ENCODE data around the gene GABRG3. TPM values are rescaled to one million over a fixed set of nuclear protein-coding genes. Genes with fewer than 3 reads are reported as not detected.

GABRG3 gene
- total and polyA plus RNA-seq, 10 of the 15 experiments (the other 5 are each of a cell fraction or from before 2014, with no cell fraction given): 0.15 TPM; not detected in 9

GRCh38 chr15:27459836-27460235, 488.9 kb downstream of the GABRG3 start:
- no peak overlapping the region for H2AFZ ChIP-seq (ENCODE audit: control insufficient read depth, low read depth, low read length)
- no peak overlapping the region for H3K9ac ChIP-seq (ENCODE audit: control insufficient read depth, insufficient read depth, low read length)
- H3K4me2 ChIP-seq (ENCODE audit: control insufficient read depth, insufficient read depth): no peak overlapping the region
- no peak overlapping the region for H3K27ac ChIP-seq (ENCODE audit: control insufficient read depth, insufficient read depth)
- ATAC-seq (no peak), FAIRE-seq (no peak), DNase-seq (ENCODE audit: low read depth, low spot score) (no peak)
- WGBS (ENCODE audit: insufficient coverage, insufficient replicate concordance, low lambda C conversion rate, missing lambda C conversion rate): 6% methylated on average over 4 of the region's 4 CpGs
- RAD21 ChIA-PET (ENCODE audit: unreplicated experiment): no interaction called here
- H3K79me2 ChIP-seq (ENCODE audit: control insufficient read depth, insufficient read depth, low read length): no peaks in the 10 kb centered on the region
- no peaks in the 10 kb centered on the region; the same call in 2 of the 3 replicates for H3K9me3 ChIP-seq (replicated peaks; ENCODE audit: control insufficient read depth, insufficient read depth, low read length)
- intact Hi-C loops (cut with micrococcal nuclease; ENCODE audit: unreplicated experiment) (no loop called here), in situ Hi-C loops (cut with MboI) (loop anchor here (10.0 kb wide), 1 partner anchor 65 kb away; no protein-coding TSS in a partner anchor)
- CTCF ChIA-PET: no interaction called here
- SMC1A ChIA-PET (ENCODE audit: uncharacterized antibody, unreplicated experiment): no interaction called here
- no TSS peak for BruUV-seq (replicated peaks)
- POLR2A ChIA-PET: no interaction called here
- no peaks in the 10 kb centered on the region for H3K36me3 ChIP-seq (ENCODE audit: control insufficient read depth in 2 of 2, insufficient read depth in 2 of 2, low read length in 1 of 2)
- H3K4me3 ChIP-seq: no peak overlapping the region
- H3K4me1 ChIP-seq (ENCODE audit: control insufficient read depth, insufficient read depth, low read length): no peaks in the 10 kb centered on the region
- no peaks in the 10 kb centered on the region for H4K20me1 ChIP-seq (ENCODE audit: control insufficient read depth, insufficient read depth)
- TF ChIP-seq SIX5 (IDR thresholded peaks at IDR 0.05; ENCODE audit: low read depth, low read length, severe bottlenecking) (no peak), NR2C2 (IDR thresholded peaks at IDR 0.05; ENCODE audit: borderline replicate concordance, control insufficient read depth, insufficient read length, low read depth) (no peak), GATAD2B (conservative IDR thresholded peaks at IDR 0.05; ENCODE audit: low read depth) (no peak)
- TF ChIP-seq, protein P1, sequence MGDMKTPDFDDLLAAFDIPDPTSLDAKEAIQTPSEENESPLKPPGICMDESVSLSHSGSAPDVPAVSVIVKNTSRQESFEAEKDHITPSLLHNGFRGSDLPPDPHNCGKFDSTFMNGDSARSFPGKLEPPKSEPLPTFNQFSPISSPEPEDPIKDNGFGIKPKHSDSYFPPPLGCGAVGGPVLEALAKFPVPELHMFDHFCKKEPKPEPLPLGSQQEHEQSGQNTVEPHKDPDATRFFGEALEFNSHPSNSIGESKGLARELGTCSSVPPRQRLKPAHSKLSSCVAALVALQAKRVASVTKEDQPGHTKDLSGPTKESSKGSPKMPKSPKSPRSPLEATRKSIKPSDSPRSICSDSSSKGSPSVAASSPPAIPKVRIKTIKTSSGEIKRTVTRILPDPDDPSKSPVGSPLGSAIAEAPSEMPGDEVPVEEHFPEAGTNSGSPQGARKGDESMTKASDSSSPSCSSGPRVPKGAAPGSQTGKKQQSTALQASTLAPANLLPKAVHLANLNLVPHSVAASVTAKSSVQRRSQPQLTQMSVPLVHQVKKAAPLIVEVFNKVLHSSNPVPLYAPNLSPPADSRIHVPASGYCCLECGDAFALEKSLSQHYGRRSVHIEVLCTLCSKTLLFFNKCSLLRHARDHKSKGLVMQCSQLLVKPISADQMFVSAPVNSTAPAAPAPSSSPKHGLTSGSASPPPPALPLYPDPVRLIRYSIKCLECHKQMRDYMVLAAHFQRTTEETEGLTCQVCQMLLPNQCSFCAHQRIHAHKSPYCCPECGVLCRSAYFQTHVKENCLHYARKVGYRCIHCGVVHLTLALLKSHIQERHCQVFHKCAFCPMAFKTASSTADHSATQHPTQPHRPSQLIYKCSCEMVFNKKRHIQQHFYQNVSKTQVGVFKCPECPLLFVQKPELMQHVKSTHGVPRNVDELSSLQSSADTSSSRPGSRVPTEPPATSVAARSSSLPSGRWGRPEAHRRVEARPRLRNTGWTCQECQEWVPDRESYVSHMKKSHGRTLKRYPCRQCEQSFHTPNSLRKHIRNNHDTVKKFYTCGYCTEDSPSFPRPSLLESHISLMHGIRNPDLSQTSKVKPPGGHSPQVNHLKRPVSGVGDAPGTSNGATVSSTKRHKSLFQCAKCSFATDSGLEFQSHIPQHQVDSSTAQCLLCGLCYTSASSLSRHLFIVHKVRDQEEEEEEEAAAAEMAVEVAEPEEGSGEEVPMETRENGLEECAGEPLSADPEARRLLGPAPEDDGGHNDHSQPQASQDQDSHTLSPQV (IDR thresholded peaks at IDR 0.05): no peak
- no peaks in the 10 kb centered on the region for H3K27me3 ChIP-seq (replicated peaks in 1 of 2; ENCODE audit: control insufficient read depth in 2 of 2, insufficient read depth in 2 of 2, low read length in 1 of 2)
